Endometrial microvascular endothelial cells (primary cell): ENCODE results near the gene SVOP. TPM values are rescaled to one million over a fixed set of nuclear protein-coding genes. Genes with fewer than 3 reads are reported as not detected.
"Not testable (repeated sequence)": the region's sequence is repeated elsewhere in the genome, so short reads cannot be mapped to it uniquely, and the experiment has no call there.

Experiments used
- in situ Hi-C: cut with HindIII; loops from 2 replicates; pipeline ENCODE4 v1.10.0; 2017; ENCODE audit warnings: low sequenced_read_pairs, low pct_unique_long_range_greater_than_20kb; ENCODE audit errors: inconsistent ontology term
- total RNA-seq: library from RNA; depleted of rRNA; stranded (reverse); fragments of >200 nt; gene quantifications from one replicate; pipeline ENCODE4 v1.2.3, GENCODE V29; 2015; ENCODE audit errors: inconsistent ontology term

The SVOP gene
- not detected for total RNA-seq

DNA sequence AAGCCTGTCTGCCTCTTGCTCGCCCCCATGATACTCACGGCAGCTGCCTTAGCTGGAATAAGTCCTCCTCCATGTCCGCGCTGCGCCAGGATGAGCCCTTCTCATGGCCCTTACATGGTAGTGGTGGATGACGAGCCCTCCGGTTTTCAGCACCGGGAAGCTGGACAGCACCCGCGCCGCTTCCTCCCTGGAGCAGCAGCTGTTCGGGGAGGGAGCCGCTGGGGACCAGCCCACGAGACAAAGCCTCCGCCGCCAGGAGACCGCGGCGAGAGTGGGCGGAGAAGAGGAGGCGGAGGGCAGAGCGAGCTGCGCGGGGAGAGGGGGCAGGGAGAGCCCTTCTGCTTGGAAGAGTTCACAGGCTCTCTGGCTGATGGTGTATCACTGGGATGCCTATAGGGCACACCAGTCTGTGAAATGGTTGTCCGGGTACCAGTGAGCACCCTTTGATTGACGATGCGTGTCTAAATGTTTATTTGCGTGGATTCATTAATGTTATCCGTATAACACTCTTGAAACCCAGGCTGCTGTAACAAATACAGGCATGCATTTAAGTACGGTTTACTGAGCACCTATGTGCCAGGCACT is at the start of gene SVOP:
Gene SVOP, minus strand, starts transcription at position 273 of the 585 bp plus-strand sequence. Its CDS starts 200 bp downstream, at position 73.
- in situ Hi-C loops = no loop called here

GRCh38 chr12:109069307-109070271 is 48.7 kb upstream of the SVOP start:
- in situ Hi-C loops = no loop called here

DNA sequence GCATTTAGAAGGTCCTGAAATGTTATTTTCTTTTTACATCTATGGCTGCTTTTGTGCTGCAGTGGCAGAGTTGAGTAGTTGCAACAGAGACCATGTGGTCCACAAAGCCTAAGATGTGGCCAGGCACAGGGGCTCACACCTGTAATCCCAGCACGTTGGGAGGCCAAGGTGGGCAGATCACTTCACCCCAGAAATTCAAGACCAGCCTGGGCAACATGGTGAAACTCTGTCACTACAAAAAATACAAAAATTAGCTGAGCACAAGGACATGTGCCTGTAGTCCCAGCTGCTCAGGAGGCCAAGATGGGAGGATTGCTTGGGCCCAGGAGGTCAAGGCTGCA is 45.0 kb upstream of the SVOP start:
- in situ Hi-C loops = no loop called here

DNA sequence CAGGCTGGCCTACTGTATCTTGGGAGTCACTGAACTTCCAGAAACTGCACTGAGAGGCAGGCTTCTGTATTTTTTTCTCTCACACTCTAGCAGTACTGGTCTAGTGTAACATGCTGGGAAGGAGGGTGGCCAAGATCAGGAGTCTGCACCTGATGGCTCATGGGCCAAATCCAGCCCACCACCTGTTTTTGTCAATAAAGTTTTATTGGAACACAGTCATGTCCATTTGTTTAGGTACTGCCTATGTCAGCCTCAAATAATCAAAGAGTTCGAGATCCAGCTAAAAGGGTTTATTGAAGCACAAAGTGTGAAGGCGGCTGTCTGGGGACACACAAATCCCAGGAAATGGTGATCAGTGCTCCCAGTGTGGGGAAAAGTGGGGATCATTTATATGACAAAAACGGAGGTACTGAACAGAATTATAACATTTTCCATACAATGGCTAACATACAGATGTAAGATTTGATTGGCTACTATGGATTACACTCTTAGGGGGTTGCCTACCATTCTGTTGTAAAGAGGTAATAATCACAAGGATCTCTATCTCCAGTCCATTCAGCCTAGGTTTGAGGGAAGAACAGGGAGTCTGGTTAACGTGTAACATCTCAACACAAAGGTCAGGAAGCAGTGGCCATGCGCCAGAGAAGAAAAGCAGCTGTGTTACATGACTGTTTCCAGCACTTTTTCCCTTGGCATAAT is 44.4 kb upstream of the SVOP start:
- in situ Hi-C loops = no loop called here

GRCh38 chr12:109064143-109064542 is 43.3 kb upstream of the SVOP start:
- in situ Hi-C loops = no loop called here

- in situ Hi-C loops = no loop called here
Measured at GRCh38 chr12:109058773-109059172, 37.9 kb upstream of the SVOP start.

DNA sequence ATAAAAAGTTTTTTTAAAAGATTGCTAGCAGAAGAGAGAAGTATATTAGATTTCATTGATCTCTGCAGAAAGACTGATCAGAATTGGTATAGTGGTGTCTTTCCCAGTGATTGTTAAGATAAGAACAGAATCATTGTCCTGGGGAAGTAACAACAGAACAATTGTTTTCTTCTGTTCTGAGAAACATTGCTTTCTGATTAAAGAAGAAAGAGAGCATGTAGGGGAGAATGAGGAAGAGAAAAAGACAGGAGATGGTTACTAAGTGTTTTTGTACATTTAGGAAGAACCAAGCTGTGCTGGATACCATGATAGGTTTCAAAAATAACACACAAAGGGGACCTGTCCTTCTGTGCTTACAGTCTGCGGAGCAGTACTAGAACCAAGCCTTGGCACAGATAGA is 36.5 kb upstream of the SVOP start:
- in situ Hi-C loops = no loop called here

DNA sequence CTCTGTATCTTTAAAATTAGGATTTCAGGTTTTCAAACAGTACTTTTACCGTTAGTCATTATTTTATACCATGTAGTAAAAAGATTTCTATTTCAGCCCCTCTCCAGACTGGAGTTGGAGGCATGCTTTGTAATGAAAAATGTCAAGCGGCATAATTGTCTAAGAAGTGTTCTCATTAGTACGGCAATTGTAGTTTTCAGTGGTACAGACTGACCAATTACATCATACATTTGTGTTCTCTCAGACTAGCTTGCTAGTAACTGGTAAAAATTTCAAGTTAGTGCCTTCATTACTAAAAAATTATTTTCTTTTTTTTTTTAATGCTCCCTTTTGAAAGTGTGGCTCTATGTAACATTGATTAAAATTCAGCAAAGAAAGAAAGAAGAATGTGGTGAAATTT is 36.0 kb upstream of the SVOP start:
- in situ Hi-C loops = no loop called here

GRCh38 chr12:109054520-109054919 is 33.7 kb upstream of the SVOP start:
- in situ Hi-C loops = no loop called here

GRCh38 chr12:109054124-109054513 is 33.3 kb upstream of the SVOP start:
- in situ Hi-C loops = not testable (repeated sequence)

DNA sequence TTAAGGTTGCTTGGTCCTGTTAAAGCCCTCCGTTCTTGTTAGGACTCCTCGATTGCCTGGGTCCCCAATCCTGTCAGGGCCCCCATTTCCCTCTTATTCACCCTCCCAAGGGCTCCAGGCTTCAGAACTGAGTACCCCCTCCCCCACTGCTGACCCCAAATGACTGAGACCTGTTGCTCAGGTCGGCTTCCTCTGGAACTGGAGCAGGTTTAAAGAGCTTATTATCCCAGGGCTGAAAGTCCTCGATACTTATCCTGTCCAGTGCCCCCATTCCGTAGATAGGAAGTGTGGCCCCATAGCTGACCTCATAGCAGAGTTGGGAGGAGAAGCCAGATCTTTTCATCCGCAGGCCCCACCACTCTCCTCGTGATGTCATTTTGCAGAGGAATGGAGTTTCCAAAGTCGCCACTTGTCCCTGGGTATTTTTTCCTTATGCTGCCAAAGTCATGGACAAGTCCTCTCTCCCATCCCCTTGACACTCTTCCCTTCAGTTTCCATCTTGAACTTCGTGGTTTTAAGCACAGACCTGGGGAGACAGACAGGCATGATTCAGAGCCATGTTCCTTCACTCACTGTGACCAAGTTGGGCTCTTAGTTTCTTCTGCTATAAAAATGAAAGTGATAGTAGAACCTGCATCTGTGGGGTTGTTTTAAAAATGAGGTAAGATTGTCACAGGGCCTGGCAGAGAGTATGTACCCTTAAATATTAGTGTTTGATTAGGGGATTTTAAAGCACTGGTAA is 32.7 kb upstream of the SVOP start:
- in situ Hi-C loops = no loop called here

DNA sequence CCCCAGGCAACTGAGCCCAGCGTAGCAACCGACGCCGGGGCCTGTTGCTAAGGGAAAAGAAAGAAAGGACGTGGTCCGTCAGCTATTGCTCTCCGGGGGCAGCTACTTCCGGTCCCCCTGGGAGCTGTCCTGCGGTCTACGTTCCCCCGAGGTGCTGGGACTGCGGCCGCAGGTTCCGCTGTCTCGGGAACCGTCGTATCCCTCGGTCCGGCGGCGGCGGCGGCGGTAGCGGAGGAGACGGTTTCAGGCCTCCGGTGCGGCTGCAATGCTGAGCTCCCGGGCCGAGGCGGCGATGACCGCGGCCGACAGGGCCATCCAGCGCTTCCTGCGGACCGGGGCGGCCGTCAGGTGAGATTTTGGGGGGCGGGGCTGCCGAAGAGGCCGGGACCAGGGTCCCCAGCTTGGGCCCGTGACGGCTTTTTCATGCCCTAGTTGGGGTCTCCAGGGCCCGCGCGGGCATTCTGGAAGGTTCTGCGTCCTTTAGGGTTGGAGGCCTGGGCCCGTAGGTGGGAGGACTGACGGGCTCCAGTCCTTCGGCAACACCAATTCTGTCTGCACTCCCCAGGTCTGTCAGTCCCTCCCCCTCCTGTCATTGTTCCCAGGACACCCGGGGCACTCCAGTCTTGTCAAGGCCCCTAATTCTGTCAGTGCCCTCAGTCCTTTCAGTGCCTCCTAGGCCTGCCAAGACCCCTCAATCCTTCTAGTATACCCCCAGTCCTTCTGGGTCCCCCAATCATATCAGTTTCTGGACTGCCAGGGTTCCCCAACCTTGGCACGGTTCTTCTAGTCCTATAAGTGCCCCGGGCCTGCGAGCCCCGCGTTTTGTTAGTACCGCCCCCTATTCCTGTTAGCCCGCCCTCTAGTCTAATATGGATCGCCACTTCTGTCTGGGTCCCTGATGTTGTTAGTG is 31.8 kb upstream of the SVOP start, which contains the start of gene USP30:
Gene USP30, plus strand, starts transcription at position 163 of the 910 bp plus-strand sequence. Its CDS starts 103 bp downstream, at position 266.
- in situ Hi-C loops = no loop called here

- in situ Hi-C loops = no loop called here
Measured at GRCh38 chr12:109052097-109052413, 31.2 kb upstream of the SVOP start.

- in situ Hi-C loops = not testable (repeated sequence)
Measured at GRCh38 chr12:109049794-109050193, 28.9 kb upstream of the SVOP start.

GRCh38 chr12:109048706-109049105 is 27.8 kb upstream of the SVOP start:
- in situ Hi-C loops = not testable (repeated sequence)

DNA sequence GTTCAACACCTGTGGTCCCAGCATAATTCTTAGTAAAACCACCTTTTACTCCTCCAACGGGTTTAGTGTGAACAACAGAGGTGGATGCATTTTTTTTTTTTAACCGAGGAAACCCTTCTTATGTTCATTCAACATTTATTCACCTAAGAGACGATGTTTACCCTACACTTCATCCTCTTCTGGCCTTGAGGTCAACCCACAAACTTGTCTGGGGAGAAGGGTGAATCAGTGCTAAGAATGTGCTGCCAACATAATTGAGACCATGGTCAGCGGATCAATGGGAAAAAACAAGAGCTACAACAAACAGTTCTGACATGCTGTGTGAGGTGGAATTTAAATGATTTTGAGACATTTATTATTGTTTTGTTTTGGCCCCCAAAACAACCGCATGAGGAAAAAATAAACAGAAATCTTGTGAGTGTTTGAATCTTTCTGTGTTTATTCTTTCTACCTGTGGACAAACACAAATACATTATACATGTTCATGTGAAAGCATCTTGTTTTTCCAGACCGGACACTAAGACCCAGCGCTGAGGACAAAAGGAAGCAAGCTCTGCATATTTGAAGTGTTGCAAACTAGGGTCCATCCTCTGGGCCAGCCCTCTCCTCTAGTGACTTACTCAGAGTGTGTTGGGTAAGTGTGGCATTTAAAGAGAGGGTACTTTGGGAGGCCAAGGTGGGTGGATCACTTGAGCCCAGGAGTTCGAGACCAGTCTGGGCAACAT is 26.4 kb upstream of the SVOP start:
- in situ Hi-C loops = no loop called here

DNA sequence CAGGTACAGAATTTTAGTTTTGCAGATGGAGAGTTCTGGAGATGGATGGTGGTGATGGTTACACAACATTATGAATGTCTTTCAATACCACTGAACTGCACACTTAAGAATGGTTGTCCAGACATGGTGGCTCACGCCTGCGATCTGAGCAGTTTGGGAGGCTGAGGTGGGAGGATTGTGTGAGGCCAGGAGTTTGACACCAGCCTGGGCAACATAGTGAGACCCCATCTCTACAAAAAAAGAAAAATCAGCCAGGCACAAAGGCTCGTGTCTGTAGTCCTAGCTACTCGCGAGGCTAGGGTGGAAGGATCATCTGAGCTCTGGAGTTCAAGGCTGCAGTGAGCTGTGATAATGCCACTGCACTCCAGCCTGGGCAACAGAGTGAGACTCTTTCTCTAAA is 23.4 kb upstream of the SVOP start:
- in situ Hi-C loops = no loop called here

DNA sequence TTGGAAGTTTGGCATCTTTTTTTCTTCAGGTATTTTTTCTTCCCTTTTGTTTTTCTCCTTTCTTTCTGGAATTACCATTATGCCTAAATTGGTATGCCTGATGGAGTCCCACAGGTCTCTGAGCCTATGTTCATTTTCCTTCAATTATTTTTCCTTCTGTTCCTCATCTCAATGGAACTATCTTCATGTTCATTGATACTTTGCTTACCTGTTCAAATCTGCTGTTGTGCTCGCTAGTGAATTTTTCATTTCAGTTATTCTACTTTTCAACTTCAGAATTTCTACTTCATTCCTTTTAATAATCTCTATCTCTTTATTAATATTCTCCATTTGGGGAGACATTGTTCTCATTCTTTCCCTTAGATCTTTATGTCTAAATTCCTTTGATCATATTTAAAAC is 16.1 kb upstream of the SVOP start:
- in situ Hi-C loops = no loop called here
